Esophagus muscularis mucosa (tissue), 4 donors: ENCODE data around the gene HS6ST2. TPM values are rescaled to one million over a fixed set of nuclear protein-coding genes. Genes with fewer than 3 reads are reported as not detected.

Experiments
- DNase-seq: peaks from one replicate; pipeline ENCODE4 v3.0.0-alpha.2; 2017; ENCODE audit errors: extremely low spot score
- H3K27ac ChIP-seq, 4 donors: fragments of 200-600 bp; sonication (generic); replicated peaks in 1 of 4; 1 replicate in 3 of 4; 2 replicates in 1 of 4; pipeline ENCODE4 v1.5.1; 2016 to 2019; ENCODE audit warnings: mild to moderate bottlenecking in 1 of 4
- H3K27me3 ChIP-seq, 4 donors: fragments of 200-600 bp; sonication (generic); one replicate each; pipeline versions ENCODE4 v1.5.1 to v1.6.0; 2016 to 2019
- H3K36me3 ChIP-seq, 4 donors: fragments of 200-600 bp; sonication (generic); one replicate each; pipeline ENCODE4 v1.5.1; 2016 to 2019
- H3K4me1 ChIP-seq, 4 donors: fragments of 200-600 bp; sonication (generic); one replicate each; pipeline ENCODE4 v1.5.1; 2016 to 2019
- H3K4me3 ChIP-seq, 4 donors: fragments of 200-600 bp; sonication (generic); 1 replicate in 2 of 4; 2 replicates in 2 of 4; pipeline ENCODE4 v1.5.1; 2016 to 2019; ENCODE audit warnings: mild to moderate bottlenecking in 4 of 4, moderate library complexity in 1 of 4
- H3K9me3 ChIP-seq, 4 donors: fragments of 200-600 bp; sonication (generic); 1 replicate in 3 of 4; 2 replicates in 1 of 4; pipeline ENCODE4 v1.5.1; 2016 to 2019
- EP300 ChIP-seq: sonication (generic); formaldehyde crosslinking; IDR thresholded peaks from one replicate; pipeline ENCODE4 v1.6.1; 2017; ENCODE audit warnings: antibody characterized with exemption
- POLR2A ChIP-seq: fragments of 450-650 bp; IDR thresholded peaks from one replicate; pipeline ENCODE4 v1.6.1; 2017; ENCODE audit warnings: antibody characterized with exemption, moderate library complexity, mild to moderate bottlenecking, low read depth
- POLR2AphosphoS5 ChIP-seq, 2 donors: sonication (generic); formaldehyde crosslinking; IDR thresholded peaks; one replicate each; pipeline ENCODE4 v1.6.1; 2017; ENCODE audit warnings: antibody characterized with exemption in 2 of 2
- WGBS: methylation state at CpG from one replicate; pipeline ENCODE4 v1.1.5; 2018; 5-methylcytosine and 5-hydroxymethylcytosine counted together
- intact Hi-C: fragments of 100-400 bp; cut with DNase I; formaldehyde crosslinking; loops from one replicate; pipeline ENCODE4 v1.15.1; 2023
- total RNA-seq, 4 donors: library from RNA; depleted of rRNA; stranded (reverse); fragments of >200 nt; gene quantifications; one replicate each; pipeline versions ENCODE4 v1.1.0 to v1.2.1, GENCODE V29; 2016
- TF ChIP-seq, protein P1 (sequence below), 3 experiments: fragments of 200-600 bp in 2 of 3; fragments of 450-650 bp in 1 of 3; sonication (generic) in 2 of 3; IDR thresholded peaks; one replicate each; pipeline ENCODE4 v1.5.1; 2017 to 2019; ENCODE audit warnings: antibody characterized with exemption in 3 of 3, mild to moderate bottlenecking in 2 of 3, moderate library complexity in 1 of 3

Gene HS6ST2
- total RNA-seq, 4 donors from 2014 or later, result 0.29 to 0.99 TPM; not detected in 2

DNA sequence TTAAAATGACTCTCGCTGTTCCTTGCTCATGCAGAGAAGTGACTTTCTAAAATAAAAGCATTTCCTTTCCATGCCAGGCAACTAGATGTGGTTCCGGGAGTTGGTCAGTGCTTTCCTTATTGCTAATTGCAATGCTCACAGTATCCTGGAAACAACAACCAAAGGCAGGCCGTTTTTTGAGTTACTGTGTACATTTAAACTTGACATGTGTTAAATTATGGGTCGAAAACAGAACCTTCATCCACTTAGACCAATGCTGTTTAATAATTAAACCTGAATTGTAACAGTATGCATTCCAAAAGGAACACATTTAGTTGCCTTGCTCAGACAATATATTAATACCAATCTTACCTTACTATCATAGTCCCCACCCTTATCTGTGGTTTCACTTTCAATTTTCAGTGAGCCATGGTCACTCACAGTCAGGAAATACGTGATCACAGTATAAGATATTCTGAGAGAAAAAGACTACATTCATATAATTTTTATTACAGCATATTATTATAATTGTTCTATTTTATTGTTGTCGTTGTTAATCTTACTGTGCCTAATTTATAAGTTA is 102.6 kb downstream of the HS6ST2 start:
- TF ChIP-seq, protein P1, sequence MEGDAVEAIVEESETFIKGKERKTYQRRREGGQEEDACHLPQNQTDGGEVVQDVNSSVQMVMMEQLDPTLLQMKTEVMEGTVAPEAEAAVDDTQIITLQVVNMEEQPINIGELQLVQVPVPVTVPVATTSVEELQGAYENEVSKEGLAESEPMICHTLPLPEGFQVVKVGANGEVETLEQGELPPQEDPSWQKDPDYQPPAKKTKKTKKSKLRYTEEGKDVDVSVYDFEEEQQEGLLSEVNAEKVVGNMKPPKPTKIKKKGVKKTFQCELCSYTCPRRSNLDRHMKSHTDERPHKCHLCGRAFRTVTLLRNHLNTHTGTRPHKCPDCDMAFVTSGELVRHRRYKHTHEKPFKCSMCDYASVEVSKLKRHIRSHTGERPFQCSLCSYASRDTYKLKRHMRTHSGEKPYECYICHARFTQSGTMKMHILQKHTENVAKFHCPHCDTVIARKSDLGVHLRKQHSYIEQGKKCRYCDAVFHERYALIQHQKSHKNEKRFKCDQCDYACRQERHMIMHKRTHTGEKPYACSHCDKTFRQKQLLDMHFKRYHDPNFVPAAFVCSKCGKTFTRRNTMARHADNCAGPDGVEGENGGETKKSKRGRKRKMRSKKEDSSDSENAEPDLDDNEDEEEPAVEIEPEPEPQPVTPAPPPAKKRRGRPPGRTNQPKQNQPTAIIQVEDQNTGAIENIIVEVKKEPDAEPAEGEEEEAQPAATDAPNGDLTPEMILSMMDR (IDR thresholded peaks at IDR 0.05), result no peak
- TF ChIP-seq POLR2A, result no peak
- no peak for TF ChIP-seq POLR2AphosphoS5 (IDR thresholded peaks at IDR 0.05)
- TF ChIP-seq EP300, result no peak
- WGBS, result 70% methylated on average over 6 of the region's 6 CpGs
- DNase-seq, result no peak
- intact Hi-C loops, result no loop called here
- Histone ChIP-seq H3K27ac (no peak overlapping the region), H3K9me3 (no peaks in the 10 kb centered on the region), H3K4me3 (no peak overlapping the region), H3K27me3 (no peaks in the 10 kb centered on the region), H3K36me3 (no peaks in the 10 kb centered on the region), H3K4me1 (no peaks in the 10 kb centered on the region)

DNA sequence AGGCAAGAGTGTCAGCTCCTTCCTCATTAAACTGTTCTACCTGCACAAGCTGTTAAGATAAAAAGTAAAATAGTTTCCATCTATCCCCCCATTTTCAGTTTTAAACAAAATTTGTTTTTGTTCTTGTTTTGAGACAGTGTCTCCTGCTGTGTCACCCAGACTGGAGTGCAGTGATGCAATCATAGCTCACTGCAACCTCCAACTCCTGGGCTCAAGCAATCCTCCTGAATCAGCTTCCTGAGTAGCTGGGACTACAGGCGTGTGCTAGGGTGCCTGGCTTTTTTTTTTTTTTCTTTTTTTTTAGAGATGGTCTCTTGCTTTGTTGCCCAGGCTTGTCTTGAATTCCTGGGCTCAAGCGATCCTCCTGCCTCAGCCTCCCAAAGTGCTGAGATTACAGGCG is 105.4 kb downstream of the HS6ST2 start:
- H3K4me1 ChIP-seq, result no peaks in the 10 kb centered on the region
- intact Hi-C loops, result no loop called here
- 70% methylated on average over 3 of the region's 3 CpGs for WGBS
- TF ChIP-seq POLR2AphosphoS5 (IDR thresholded peaks at IDR 0.05), result no peak
- TF ChIP-seq, protein P1 (IDR thresholded peaks at IDR 0.05), result no peak
- no peak for TF ChIP-seq EP300
- TF ChIP-seq POLR2A, result no peak
- no peak overlapping the region for H3K27ac ChIP-seq
- no peaks in the 10 kb centered on the region for H3K36me3 ChIP-seq
- DNase-seq, result no peak
- no peaks in the 10 kb centered on the region for H3K9me3 ChIP-seq
- H3K4me3 ChIP-seq, result no peak overlapping the region
- no peaks in the 10 kb centered on the region for H3K27me3 ChIP-seq

DNA sequence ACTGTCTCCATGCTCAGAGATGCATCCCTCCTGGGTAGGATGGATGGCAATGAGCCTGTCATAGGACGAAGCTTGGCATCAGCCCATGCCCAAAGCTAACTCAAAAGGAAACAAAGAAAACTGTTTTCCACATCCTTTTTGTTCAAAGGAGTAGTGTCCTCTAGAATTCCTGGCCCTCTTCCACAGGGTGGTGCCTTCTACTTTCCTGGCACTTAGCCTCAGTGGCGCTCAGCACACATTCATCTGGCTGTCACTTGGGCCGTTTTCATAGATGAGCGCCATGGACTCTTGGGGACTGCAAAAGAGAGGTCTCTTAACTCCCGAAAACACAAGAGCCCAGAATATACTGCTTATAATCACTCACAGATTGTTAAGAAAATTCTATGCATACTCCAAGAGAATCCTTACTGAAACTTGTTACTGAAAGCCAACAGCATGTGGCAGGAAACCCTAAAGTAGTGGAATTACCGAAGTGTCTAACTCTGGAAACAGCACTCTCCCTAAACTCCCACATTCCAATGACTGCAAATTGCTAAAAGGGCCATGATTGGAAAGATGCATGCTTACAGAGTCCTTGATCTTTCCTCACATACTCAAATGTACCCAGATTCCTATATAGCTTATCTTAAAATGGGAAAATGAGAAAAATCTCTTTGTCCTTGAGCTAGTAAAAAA is 110.0 kb downstream of the HS6ST2 start:
- intact Hi-C loops, result no loop called here
- WGBS, result 48% methylated on average over 6 of the region's 6 CpGs
- H3K27ac ChIP-seq, result no peak overlapping the region
- no peaks in the 10 kb centered on the region for H3K4me1 ChIP-seq
- TF ChIP-seq, protein P1 (IDR thresholded peaks at IDR 0.05), result no peak
- TF ChIP-seq EP300 (no peak), POLR2A (no peak), POLR2AphosphoS5 (IDR thresholded peaks at IDR 0.05) (no peak)
- no peaks in the 10 kb centered on the region for H3K36me3 ChIP-seq
- H3K9me3 ChIP-seq, result no peaks in the 10 kb centered on the region
- H3K4me3 ChIP-seq, result no peak overlapping the region
- no peaks in the 10 kb centered on the region for H3K27me3 ChIP-seq
- no peak for DNase-seq

DNA sequence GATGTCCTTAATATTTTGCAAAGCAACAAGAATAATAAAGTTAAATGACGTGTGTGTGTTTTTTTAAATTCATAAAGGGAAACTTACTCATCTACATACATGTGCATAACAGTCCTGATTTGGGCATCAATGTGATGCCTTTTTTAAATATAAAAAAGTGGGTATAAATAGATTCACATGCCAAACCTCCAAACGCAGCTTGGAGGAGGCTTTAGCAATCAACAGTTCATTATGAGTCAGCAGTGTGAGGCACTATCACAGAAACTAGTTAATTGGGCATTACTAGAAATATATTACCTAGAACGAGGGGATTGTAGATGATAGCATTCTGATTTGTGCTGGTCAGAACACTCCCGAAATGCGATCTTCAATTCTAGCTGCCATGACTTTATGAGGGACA is 115.1 kb downstream of the HS6ST2 start:
- Histone ChIP-seq H3K27me3 (no peaks in the 10 kb centered on the region), H3K4me3 (no peak overlapping the region), H3K36me3 (no peaks in the 10 kb centered on the region), H3K27ac (no peak overlapping the region), H3K4me1 (no peaks in the 10 kb centered on the region), H3K9me3 (no peaks in the 10 kb centered on the region)
- intact Hi-C loops, result no loop called here
- no peak for TF ChIP-seq EP300
- TF ChIP-seq, protein P1 (IDR thresholded peaks at IDR 0.05), result no peak
- DNase-seq, result no peak
- WGBS, result 61% methylated on average over 5 of the region's 5 CpGs
